GM18951 (cell line): ENCODE measurements around the gene LPAR3.
"Not testable (repeated sequence)": the region's sequence is repeated elsewhere in the genome, so short reads cannot be mapped to it uniquely, and the experiment has no call there.

Source experiments
- POLR2A ChIP-seq: IDR thresholded peaks from 4 replicates; pipeline ENCODE4 v1.6.1; 2011; ENCODE audit warnings: mild to moderate bottlenecking; ENCODE audit not compliant: insufficient read length, insufficient read depth; ENCODE audit errors: extremely low read depth
- in situ Hi-C: fragments of 300-500 bp; cut with MboI; formaldehyde crosslinking; loops from one replicate; pipeline ENCODE4 v1.12.0; 2022; ENCODE audit warnings: low sequenced_read_pairs, mixed read lengths, inconsistent platforms; ENCODE audit not compliant: unreplicated experiment

Gene LPAR3

DNA sequence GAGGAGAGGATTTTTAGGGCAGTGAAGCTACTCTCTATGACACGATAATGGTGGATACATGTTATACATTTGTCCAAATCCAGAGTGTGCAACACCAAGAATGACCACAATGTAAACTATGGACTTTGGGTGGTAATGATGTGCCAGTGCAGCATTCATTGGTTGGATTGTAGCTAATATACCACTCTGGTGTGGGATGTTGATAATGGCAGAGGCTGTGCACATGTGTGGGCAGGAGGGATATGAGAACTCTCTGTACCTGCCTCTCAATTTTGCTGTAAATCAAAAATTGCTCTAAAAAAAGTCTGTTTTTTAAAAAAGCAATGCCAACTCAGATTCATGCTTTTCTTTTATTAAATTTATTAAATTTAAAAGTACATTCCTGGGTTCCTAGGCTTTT lies 27.2 kb upstream of the LPAR3 start:
- TF ChIP-seq POLR2A = no peak

DNA sequence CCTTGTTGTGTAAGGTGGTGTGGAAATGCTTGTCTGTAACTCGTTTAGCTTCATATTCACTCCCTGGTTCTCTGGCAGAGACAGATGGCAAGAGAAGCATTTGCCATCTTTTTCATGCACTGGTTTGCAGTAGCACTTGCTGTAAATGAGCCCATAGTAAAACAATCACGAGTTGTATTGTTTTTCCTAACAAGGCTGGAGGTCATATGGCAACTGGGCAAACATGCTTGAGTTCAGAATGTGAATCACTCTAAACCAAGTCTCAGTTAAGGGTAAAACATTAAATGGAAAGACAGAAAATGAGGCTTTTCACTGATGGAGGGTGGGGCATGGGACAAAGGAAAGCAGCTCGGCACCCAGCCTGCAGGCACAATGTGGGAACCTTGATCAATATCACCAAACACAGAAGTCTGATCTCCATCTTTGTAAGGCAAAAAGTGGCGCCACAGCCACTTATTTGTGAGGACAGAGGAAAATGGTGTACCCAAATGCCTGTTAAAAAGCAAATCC lies 26.5 kb upstream of the LPAR3 start:
- in situ Hi-C loops = no loop called here
- TF ChIP-seq POLR2A = no peak

More for the DNA sequence above, 27.2 kb upstream of the LPAR3 start:
- in situ Hi-C loops = no loop called here

DNA sequence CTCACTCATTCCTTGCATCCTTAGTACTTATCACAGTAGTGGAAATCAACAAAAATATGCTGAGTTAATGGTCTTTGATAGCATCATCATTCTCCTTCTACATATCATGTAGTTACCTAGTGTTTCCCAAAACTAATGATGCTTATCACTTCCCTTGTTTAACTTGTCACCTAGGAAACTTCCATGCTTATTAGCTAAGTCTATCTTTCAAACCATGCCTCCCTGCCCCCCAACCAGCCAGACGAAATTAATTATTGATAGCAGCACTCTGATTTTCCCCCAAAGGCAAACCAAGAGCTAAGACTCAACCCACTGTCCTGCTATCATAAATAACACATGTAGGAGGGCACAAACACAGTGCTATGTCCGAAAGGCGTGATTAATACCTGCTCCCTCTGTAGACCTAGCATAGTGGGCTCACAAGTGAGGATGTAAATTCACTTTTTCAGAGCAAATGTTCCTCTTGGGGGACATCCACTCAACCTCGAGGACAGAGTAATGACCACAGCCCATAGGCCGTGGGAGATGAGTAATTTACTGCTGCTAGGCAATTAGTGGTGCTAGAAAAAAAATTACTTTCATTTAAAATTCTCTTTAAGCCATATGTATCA lies 25.8 kb upstream of the LPAR3 start:
- in situ Hi-C loops = no loop called here
- TF ChIP-seq POLR2A = no peak

DNA sequence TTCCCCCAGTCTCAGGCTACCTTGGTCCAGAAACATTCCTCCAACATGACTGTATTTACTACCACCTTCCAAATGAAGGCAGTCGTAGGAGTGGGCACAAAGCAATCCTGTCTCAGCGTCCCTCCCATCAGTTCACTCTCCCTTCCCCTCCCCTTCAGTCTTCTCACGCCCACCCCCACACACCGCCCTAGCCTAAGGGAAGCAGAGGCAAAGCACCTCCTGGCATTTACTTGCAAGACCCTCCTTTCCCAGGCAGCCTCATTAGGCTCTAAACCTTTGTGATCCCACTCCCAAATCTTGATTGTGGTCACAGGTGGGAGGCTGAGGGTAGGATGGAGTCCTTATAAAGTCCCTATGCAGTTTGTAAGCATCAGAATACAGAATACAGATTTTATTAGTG lies 23.9 kb upstream of the LPAR3 start:
- in situ Hi-C loops = no loop called here
- TF ChIP-seq POLR2A = no peak

DNA sequence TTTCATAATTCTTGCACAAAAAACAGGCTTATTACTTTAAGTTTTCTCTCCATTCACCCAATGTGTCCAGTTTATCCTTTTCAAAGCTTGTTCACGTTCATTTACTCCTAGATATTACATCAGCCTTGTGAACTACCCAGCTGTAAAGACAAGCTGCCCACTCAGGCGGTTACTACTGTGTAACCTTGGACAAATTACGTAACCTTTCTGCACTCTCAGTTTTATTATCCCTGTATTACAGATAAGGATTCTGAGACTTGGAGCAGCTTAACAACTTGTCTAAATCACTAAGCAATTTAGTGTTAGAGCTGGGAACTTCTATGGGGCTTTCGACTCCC lies 20.5 kb upstream of the LPAR3 start:
- in situ Hi-C loops = no loop called here
- no peak for TF ChIP-seq POLR2A

DNA sequence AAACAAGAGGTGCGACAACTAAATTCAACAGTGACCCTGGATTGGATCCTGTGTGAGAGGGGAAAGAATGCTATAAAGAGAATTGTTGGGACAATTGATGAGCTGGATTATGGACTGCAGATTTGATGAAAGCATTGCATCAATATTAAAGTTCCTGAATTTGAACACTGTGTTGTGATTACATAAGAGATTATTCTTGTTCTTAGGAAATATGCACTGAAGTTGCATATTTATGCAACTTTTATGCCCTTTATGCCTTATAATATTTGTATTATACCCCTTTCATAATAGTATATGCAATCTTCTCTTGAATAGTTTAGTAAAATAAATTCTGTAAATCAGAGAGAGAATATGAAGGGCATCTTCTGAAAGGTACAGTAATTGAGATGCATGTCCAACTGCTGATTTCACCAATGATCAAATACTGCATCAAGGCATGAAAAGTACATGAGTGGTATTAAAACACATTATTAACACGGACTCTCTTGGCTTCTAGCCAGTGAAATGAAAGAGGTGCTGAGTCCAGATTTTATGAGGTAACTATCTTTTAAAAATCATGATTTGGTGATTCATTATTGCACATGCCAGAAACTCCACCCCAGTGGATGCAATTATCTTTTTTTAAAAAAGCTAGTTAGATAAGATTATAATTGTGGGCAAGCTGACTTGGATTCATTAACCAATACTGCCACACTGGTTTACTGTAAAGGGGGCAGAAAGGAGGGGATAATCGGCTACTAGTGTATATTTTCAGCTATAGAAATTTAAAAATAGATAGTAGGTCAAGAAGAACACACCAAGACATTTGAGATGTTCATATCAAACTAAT lies 19.9 kb upstream of the LPAR3 start:
- in situ Hi-C loops = no loop called here
- no peak for TF ChIP-seq POLR2A

DNA sequence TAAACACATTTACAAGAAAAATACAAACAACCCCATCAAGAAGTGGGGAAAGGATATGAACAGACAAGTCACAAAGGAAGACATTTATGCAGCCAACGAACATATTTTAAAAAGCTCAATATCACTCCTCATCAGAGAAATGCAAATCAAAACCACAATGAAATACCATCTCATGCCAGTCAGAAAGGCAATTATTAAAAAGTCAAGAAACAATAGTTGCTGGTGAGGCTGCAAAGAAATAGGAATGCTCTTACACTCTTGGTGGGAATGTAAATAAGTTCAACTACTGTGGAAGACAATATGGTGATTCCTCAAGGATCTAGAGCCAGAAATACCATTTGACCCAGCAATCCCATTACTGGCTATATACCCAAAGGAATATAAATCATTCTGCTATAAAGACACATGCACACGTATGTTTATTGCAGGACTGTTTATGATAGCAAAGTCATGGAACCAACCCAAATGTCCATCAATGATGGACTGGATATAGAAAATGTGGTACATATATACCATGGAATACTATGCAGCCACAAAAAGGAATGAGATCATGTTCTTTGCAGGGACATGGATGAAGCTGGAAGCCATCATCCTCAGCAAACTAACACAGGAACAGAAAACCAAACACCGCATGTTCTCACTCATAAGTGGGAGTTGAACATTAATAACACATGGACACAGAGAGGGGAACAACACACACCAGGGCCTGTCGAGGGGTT lies 15.9 kb upstream of the LPAR3 start:
- in situ Hi-C loops = not testable (repeated sequence)

DNA sequence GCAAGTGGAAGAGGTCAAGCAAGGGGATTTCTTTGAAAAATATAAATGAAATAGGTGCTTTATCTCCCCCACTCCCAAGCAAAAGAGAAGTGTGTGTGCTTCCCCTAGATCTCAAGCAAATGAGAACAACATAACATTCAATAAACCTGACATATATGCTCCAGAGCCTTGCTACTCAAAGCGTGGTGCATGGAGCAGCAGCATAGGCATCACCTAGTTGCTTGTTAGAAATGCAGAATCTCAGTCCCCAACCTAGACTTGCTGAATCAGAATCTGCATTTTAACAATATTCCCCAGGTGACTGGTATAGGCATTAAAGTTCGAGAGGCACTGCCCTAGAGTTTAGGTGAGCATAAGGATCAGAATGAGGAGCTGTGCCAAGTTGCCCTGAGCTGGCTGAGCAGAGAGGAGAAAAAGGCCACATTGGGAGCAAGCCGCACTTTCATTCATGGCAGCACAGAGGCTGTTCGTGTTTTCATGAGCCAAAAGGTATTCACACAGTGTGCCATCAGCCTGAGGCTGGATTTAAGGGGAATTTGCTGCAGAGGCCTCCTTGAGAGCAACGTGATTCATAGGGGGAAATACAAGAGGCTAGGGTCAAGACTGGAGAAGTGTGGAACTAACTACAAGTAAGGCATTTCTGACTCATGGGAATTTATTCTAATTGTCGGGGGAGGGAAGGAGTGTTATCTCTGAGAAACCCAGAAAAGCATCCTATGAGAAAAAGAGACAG lies 14.3 kb upstream of the LPAR3 start:
- in situ Hi-C loops = no loop called here
- TF ChIP-seq POLR2A = no peak

DNA sequence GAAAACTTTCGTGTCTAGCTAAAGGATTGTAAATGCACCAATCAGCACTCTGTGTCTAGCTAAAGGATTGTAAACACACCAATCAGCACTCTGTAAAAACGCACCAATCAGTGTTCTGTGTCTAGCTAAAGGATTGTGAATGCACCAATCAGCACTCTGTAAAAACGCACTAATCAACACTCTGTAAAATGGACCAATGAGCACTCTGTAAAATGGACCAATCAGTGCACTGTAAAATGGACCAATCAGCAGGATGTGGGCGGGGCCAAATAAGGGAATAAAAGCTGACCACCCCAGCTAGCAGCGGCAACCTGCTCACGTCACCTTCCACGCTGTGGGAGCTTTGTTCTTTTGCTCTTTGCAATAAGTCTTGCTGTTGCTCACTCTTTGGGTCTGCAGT lies 9.7 kb upstream of the LPAR3 start:
- in situ Hi-C loops = not testable (repeated sequence)

DNA sequence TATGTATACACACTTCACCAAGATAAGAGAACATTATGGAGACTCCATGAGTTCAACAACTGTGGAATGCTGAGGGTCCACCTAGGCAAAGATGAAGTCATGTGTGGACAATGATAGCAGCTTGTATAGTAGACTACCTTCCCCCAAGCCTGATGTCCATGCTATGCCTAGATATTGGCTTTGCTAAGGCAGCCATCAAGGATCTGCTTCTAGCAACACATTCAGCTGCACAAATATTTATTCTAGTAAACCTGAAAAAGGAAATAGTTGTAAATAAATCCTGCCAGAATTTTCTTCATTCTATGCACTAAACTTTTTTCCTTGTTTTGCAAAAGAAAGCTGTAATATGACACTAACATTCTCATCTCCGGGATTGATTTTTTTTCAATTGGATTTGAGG lies 7.0 kb upstream of the LPAR3 start:
- in situ Hi-C loops = no loop called here

DNA sequence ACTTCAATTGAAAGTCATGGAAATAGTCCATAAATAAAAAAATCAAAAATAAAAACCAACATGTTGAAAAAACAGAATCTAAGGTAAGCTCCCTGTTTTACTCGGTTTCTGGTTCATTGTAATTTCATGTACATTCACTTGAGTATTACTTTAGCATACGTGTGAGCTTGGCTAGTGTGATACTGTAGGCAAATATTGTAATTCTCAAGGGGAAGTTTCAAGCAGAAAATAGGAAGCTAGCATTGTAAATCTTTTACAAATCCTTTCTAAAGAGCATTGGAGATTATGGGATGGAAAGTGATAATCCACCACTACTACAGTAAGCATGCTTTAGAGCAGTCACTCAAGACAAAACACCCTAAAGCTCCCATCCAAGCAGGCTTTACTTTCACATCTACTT lies 3.3 kb upstream of the LPAR3 start:
- no peak for TF ChIP-seq POLR2A
- in situ Hi-C loops = no loop called here

More for the DNA sequence above, 7.0 kb upstream of the LPAR3 start:
- no peak for TF ChIP-seq POLR2A

DNA sequence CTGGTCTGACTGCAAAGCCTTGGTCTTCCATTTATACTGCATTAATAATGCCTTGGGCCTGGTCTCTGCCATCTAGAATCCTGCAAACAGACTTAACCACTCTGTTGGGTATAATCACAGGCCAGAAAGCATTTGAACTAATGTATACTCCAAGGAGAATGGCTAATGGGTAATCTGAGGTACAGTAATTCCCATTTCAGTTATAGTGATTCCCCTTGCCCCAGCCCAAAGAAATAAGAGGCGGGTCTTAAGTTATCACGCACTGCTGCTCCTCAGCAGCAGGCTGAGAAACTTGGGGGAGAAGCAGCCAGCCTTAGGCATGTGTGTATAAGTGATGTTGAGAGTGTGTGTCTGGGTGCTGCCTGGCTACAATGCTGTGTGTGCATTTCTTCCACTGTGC lies 2.4 kb downstream of the LPAR3 start:
- no peak for TF ChIP-seq POLR2A
- in situ Hi-C loops = no loop called here

DNA sequence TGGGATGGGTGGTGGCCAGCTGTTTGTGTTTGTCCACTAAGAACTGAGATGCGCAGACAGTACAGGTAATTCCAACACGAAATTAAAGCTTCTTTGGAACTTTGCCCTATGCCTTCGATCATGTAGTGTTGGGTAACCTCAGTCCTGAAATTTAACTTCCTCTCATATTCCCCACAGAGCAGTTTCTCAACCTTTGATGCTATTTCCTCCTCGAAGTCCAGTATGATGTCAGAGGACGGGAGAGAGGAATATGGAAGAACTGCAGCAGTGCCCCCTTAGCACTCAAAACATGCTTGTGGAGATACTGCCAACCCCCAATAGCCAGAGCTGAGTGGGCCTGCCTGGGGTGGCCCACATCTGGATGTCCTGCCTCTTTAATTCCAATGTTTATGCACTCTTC lies 3.6 kb downstream of the LPAR3 start:
- no peak for TF ChIP-seq POLR2A
- in situ Hi-C loops = no loop called here
